ENCODE results near the gene CCDC146. TPM values are rescaled to one million over a fixed set of nuclear protein-coding genes. Genes with fewer than 3 reads are reported as not detected.
"Not testable (repeated sequence)": the region's sequence is repeated elsewhere in the genome, so short reads cannot be mapped to it uniquely, and the experiment has no call there.

The CCDC146 gene
- total RNA-seq, 4 donors from 2014 or later: 35.9 to 51.3 (median 44.3) TPM

- H3K4me1 ChIP-seq: peaks cover 15 to 18% of the 10 kb centered on the region in 2 donors
- H3K9me3 ChIP-seq: no peaks in the 10 kb centered on the region
- H3K27me3 ChIP-seq: no peaks in the 10 kb centered on the region
- 87 to 94% methylated on average over 4 of the region's 4 CpGs for WGBS, 2 donors
- no peak overlapping the region for H3K4me3 ChIP-seq (replicated peaks in 1 of 3)
- DNase-seq: no peak
- no peaks in the 10 kb centered on the region for H3K36me3 ChIP-seq
- TF ChIP-seq CTCF (IDR thresholded peaks at IDR 0.05) (no peak), POLR2A (IDR thresholded peaks at IDR 0.05) (no peak)
- intact Hi-C loops (cut with DNase I): no loop called here
- no peak overlapping the region for H3K27ac ChIP-seq
Measured at GRCh38 chr7:77265666-77266065, 143.3 kb downstream of the CCDC146 start.

- Histone ChIP-seq H3K9me3 (no peaks in the 10 kb centered on the region), H3K27ac (no peak overlapping the region), H3K4me1 (peaks cover 16 to 22% of the 10 kb centered on the region in 2 donors), H3K36me3 (no peaks in the 10 kb centered on the region), H3K4me3 (replicated peaks in 1 of 3) (no peak overlapping the region), H3K27me3 (no peaks in the 10 kb centered on the region)
- TF ChIP-seq CTCF (IDR thresholded peaks at IDR 0.05) (no peak), POLR2A (IDR thresholded peaks at IDR 0.05) (no peak)
- no peak for DNase-seq
- intact Hi-C loops (cut with DNase I): no loop called here
- WGBS, 2 donors: 88 to 92% methylated on average over 2 of the region's 2 CpGs
Measured at GRCh38 chr7:77266291-77266794, 143.9 kb downstream of the CCDC146 start.

- TF ChIP-seq CTCF (IDR thresholded peaks at IDR 0.05) (no peak), POLR2A (IDR thresholded peaks at IDR 0.05) (no peak)
- 64 to 65% methylated on average over 4 of the region's 4 CpGs for WGBS, 2 donors
- Histone ChIP-seq H3K9me3 (no peaks in the 10 kb centered on the region), H3K27me3 (no peaks in the 10 kb centered on the region), H3K4me3 (replicated peaks in 1 of 3) (no peak overlapping the region), H3K36me3 (no peaks in the 10 kb centered on the region), H3K4me1 (peaks cover 16 to 26% of the 10 kb centered on the region in 2 donors), H3K27ac (peak overlapping the region; percentile 69 to 77 (median 77))
- DNase-seq: peak; percentile 70 to 75
- intact Hi-C loops (cut with DNase I): no loop called here
Measured at GRCh38 chr7:77269360-77270093, 147.1 kb downstream of the CCDC146 start.

- Histone ChIP-seq H3K4me1 (peaks cover 16 to 26% of the 10 kb centered on the region in 2 donors), H3K27me3 (no peaks in the 10 kb centered on the region), H3K9me3 (no peaks in the 10 kb centered on the region), H3K27ac (peak overlapping the region; percentile 69 to 77 (median 77)), H3K36me3 (no peaks in the 10 kb centered on the region), H3K4me3 (replicated peaks in 1 of 3) (no peak overlapping the region)
- 68 to 83% methylated on average over 1 of the region's 1 CpG for WGBS, 2 donors
- intact Hi-C loops (cut with DNase I): no loop called here
- no peak for TF ChIP-seq POLR2A (IDR thresholded peaks at IDR 0.05)
- no peak for TF ChIP-seq CTCF (IDR thresholded peaks at IDR 0.05)
- DNase-seq: no peak
Measured at GRCh38 chr7:77270094-77270480, 147.7 kb downstream of the CCDC146 start.

- 85 to 91% methylated on average over 5 of the region's 5 CpGs for WGBS, 2 donors
- Histone ChIP-seq H3K27me3 (no peaks in the 10 kb centered on the region), H3K36me3 (no peaks in the 10 kb centered on the region), H3K9me3 (no peaks in the 10 kb centered on the region), H3K4me1 (peaks cover 26 to 37% of the 10 kb centered on the region in 2 donors), H3K4me3 (replicated peaks in 1 of 3) (no peak overlapping the region), H3K27ac (no peak overlapping the region)
- TF ChIP-seq POLR2A (IDR thresholded peaks at IDR 0.05) (no peak), CTCF (IDR thresholded peaks at IDR 0.05) (no peak)
- no peak for DNase-seq
- intact Hi-C loops (cut with DNase I): no loop called here
Measured at GRCh38 chr7:77271766-77272165, 149.4 kb downstream of the CCDC146 start.

GRCh38 chr7:77275663-77276062 lies 153.2 kb downstream of the CCDC146 start:
- 88 to 91% methylated on average over 2 of the region's 2 CpGs for WGBS, 2 donors
- intact Hi-C loops (cut with DNase I); H3K27me3 ChIP-seq; H3K4me3 ChIP-seq (replicated peaks in 1 of 3); DNase-seq; H3K9me3 ChIP-seq; H3K36me3 ChIP-seq: not testable (repeated sequence)
- H3K27ac ChIP-seq: peak overlapping the region in 2 of 3 donors; percentile 3 to 38
- peaks cover 16 to 27% of the 10 kb centered on the region in 2 donors for H3K4me1 ChIP-seq
